HG03159 (cell line): ENCODE measurements around the gene SLC7A4.
A peak's percentile ranks its signal among the peaks of the same experiment; 100 is the strongest.
"Not testable (repeated sequence)": the region's sequence is repeated elsewhere in the genome, so short reads cannot be mapped to it uniquely, and the experiment has no call there.

ENCODE experiments used
- ATAC-seq: cut with Tn5 transposase; IDR thresholded peaks from one replicate; pipeline ENCODE4 v1.9.1; 2021; ENCODE audit warnings: mild to moderate bottlenecking, moderate library complexity; ENCODE audit not compliant: unreplicated experiment

Gene SLC7A4

GRCh38 chr22:21022955-21023614 is 9.3 kb downstream of the SLC7A4 start:
- ATAC-seq, result no peak

GRCh38 chr22:21022507-21022906 is 9.9 kb downstream of the SLC7A4 start:
- no peak for ATAC-seq

GRCh38 chr22:21020802-21021429 is 11.4 kb downstream of the SLC7A4 start:
- no peak for ATAC-seq

GRCh38 chr22:21018314-21018713 is 14.0 kb downstream of the SLC7A4 start:
- no peak for ATAC-seq

GRCh38 chr22:21016644-21017420 is 15.5 kb downstream of the SLC7A4 start:
- ATAC-seq, result no peak

- no peak for ATAC-seq
Measured at GRCh38 chr22:21015466-21016006, 16.8 kb downstream of the SLC7A4 start.

GRCh38 chr22:21014726-21015465 is 17.5 kb downstream of the SLC7A4 start, which contains the start of gene P2RX6:
TSS of gene P2RX6 (plus strand) at chr22:21015165. CDS start at chr22:21015175, 10 bp downstream.
- no peak for ATAC-seq

- ATAC-seq, result peak; percentile 86
Measured at GRCh38 chr22:21014202-21014725, 18.1 kb downstream of the SLC7A4 start.

GRCh38 chr22:21013657-21014201 is 18.6 kb downstream of the SLC7A4 start:
- no peak for ATAC-seq

GRCh38 chr22:21012446-21013407 is 19.6 kb downstream of the SLC7A4 start:
- ATAC-seq, result no peak

- no peak for ATAC-seq
Measured at GRCh38 chr22:21010426-21011113, 21.8 kb downstream of the SLC7A4 start.

- ATAC-seq, result no peak
Measured at GRCh38 chr22:21009638-21010425, 22.5 kb downstream of the SLC7A4 start.

- not testable (repeated sequence) for ATAC-seq
Measured at GRCh38 chr22:21009208-21009607, 23.2 kb downstream of the SLC7A4 start.

GRCh38 chr22:21003782-21004181 is 28.6 kb downstream of the SLC7A4 start:
- no peak for ATAC-seq

- peak; percentile 81 for ATAC-seq
Measured at GRCh38 chr22:21001601-21002325, 30.6 kb downstream of the SLC7A4 start, which contains the start of gene THAP7. TSS of gene THAP7 (minus strand) at chr22:21002118. CDS start at chr22:21001911, 207 bp downstream.

- ATAC-seq, result no peak
Measured at GRCh38 chr22:21000987-21001600, 31.3 kb downstream of the SLC7A4 start.
